IPS-15b (cell line): ENCODE measurements around the gene ZFTA.
A peak's percentile ranks its signal among the peaks of the same experiment; 100 is the strongest.
"Not testable (repeated sequence)": the region's sequence is repeated elsewhere in the genome, so short reads cannot be mapped to it uniquely, and the experiment has no call there.

Source experiments
- H3K27me3 ChIP-seq: one replicate; pipeline ENCODE4 v1.6.1; 2013; ENCODE audit warnings: low read length; ENCODE audit not compliant: control insufficient read depth, insufficient read depth
- H3K36me3 ChIP-seq: one replicate; pipeline ENCODE4 v1.6.1; 2013; ENCODE audit warnings: low read length; ENCODE audit not compliant: control insufficient read depth, insufficient read depth
- H3K4me1 ChIP-seq: one replicate; pipeline ENCODE4 v1.6.1; 2013; ENCODE audit warnings: mild to moderate bottlenecking, low read length; ENCODE audit not compliant: control insufficient read depth, insufficient read depth
- H3K4me3 ChIP-seq: one replicate; pipeline ENCODE4 v1.5.1; 2013; ENCODE audit warnings: low read depth, low read length
- H3K9ac ChIP-seq: one replicate; pipeline ENCODE4 v1.6.1; 2013; ENCODE audit warnings: low read depth, mild to moderate bottlenecking, low read length
- H3K9me3 ChIP-seq: one replicate; pipeline ENCODE4 v1.6.1; 2013; ENCODE audit warnings: mild to moderate bottlenecking, low read length; ENCODE audit not compliant: control insufficient read depth, insufficient read depth

Gene ZFTA

GRCh38 chr11:63768237-63769041 lies at the start of gene ZFTA:
Gene ZFTA (minus strand): TSS chr11:63768775. CDS start chr11:63768622, 153 bp downstream.
- Histone ChIP-seq H3K36me3 (no peaks in the 10 kb centered on the region), H3K9ac (peak within 1 kb of the TSS; percentile 66), H3K4me3 (peak within 1 kb of the TSS; percentile 75), H3K9me3 (no peaks in the 10 kb centered on the region), H3K27me3 (peaks cover 18% of the 10 kb centered on the region), H3K4me1 (peaks cover 9% of the 10 kb centered on the region)

- Histone ChIP-seq H3K4me1 (peaks cover 3% of the 10 kb centered on the region), H3K9ac (no peak overlapping the region), H3K4me3 (no peak overlapping the region), H3K27me3 (no peaks in the 10 kb centered on the region), H3K9me3 (no peaks in the 10 kb centered on the region), H3K36me3 (peaks cover 55% of the 10 kb centered on the region)
Observed at GRCh38 chr11:63817758-63818498, 49.4 kb upstream of the ZFTA start.

- H3K4me3 ChIP-seq = no peak overlapping the region
- peaks cover 3% of the 10 kb centered on the region for H3K4me1 ChIP-seq
- H3K9me3 ChIP-seq = no peaks in the 10 kb centered on the region
- no peak overlapping the region for H3K9ac ChIP-seq
- peaks cover 3% of the 10 kb centered on the region for H3K27me3 ChIP-seq
- peaks cover 45% of the 10 kb centered on the region for H3K36me3 ChIP-seq
Observed at GRCh38 chr11:63816732-63817131, 48.2 kb upstream of the ZFTA start.

- Histone ChIP-seq H3K9ac (no peak overlapping the region), H3K27me3 (peaks cover 3% of the 10 kb centered on the region), H3K9me3 (no peaks in the 10 kb centered on the region), H3K4me1 (peaks cover 3% of the 10 kb centered on the region), H3K36me3 (peaks cover 40% of the 10 kb centered on the region), H3K4me3 (no peak overlapping the region)
Observed at GRCh38 chr11:63816166-63816565, 47.6 kb upstream of the ZFTA start.

- Histone ChIP-seq H3K36me3 (peaks cover 29% of the 10 kb centered on the region), H3K4me3 (peak overlapping the region; percentile 65), H3K9ac (peak overlapping the region; percentile 88), H3K27me3 (peaks cover 3% of the 10 kb centered on the region), H3K4me1 (peaks cover 3% of the 10 kb centered on the region), H3K9me3 (no peaks in the 10 kb centered on the region)
Observed at GRCh38 chr11:63814383-63814736, 45.8 kb upstream of the ZFTA start.

- Histone ChIP-seq H3K36me3 (peaks cover 27% of the 10 kb centered on the region), H3K4me3 (peak overlapping the region; percentile 65), H3K4me1 (peaks cover 3% of the 10 kb centered on the region), H3K9ac (peak overlapping the region; percentile 88), H3K9me3 (no peaks in the 10 kb centered on the region), H3K27me3 (peaks cover 3% of the 10 kb centered on the region)
Observed at GRCh38 chr11:63813563-63814382, 45.2 kb upstream of the ZFTA start.

- peaks cover 3% of the 10 kb centered on the region for H3K27me3 ChIP-seq
- no peaks in the 10 kb centered on the region for H3K9me3 ChIP-seq
- H3K4me1 ChIP-seq = peaks cover 3% of the 10 kb centered on the region
- H3K36me3 ChIP-seq = peaks cover 21% of the 10 kb centered on the region
- H3K4me3 ChIP-seq = peak within 1 kb of the TSS; percentile 65
- H3K9ac ChIP-seq = peak within 1 kb of the TSS; percentile 88
Observed at GRCh38 chr11:63813035-63813562, 44.5 kb upstream of the ZFTA start, which contains the start of gene SPINDOC. Gene SPINDOC (plus strand): TSS chr11:63813456. CDS start chr11:63813687, 231 bp downstream.

GRCh38 chr11:63811522-63811921 lies 42.9 kb upstream of the ZFTA start:
- Histone ChIP-seq H3K9ac (no peak overlapping the region), H3K4me3 (peak overlapping the region; percentile 15), H3K9me3 (no peaks in the 10 kb centered on the region), H3K4me1 (peaks cover 3% of the 10 kb centered on the region), H3K27me3 (peaks cover 3% of the 10 kb centered on the region), H3K36me3 (peaks cover 7% of the 10 kb centered on the region)

- H3K4me3 ChIP-seq, H3K9me3 ChIP-seq, H3K9ac ChIP-seq, H3K36me3 ChIP-seq, H3K4me1 ChIP-seq, H3K27me3 ChIP-seq: not testable (repeated sequence)
Observed at GRCh38 chr11:63810383-63810782, 41.8 kb upstream of the ZFTA start.

GRCh38 chr11:63805844-63806415 lies 37.4 kb upstream of the ZFTA start:
- no peaks in the 10 kb centered on the region for H3K27me3 ChIP-seq
- no peaks in the 10 kb centered on the region for H3K9me3 ChIP-seq
- H3K4me3 ChIP-seq = no peak overlapping the region
- H3K36me3 ChIP-seq = no peaks in the 10 kb centered on the region
- no peak overlapping the region for H3K9ac ChIP-seq
- H3K4me1 ChIP-seq = no peaks in the 10 kb centered on the region

GRCh38 chr11:63804259-63804658 lies 35.7 kb upstream of the ZFTA start:
- Histone ChIP-seq H3K4me3 (no peak overlapping the region), H3K9me3 (no peaks in the 10 kb centered on the region), H3K36me3 (no peaks in the 10 kb centered on the region), H3K9ac (no peak overlapping the region), H3K27me3 (no peaks in the 10 kb centered on the region), H3K4me1 (no peaks in the 10 kb centered on the region)
